ENCODE data around the gene S100A16.
"Not testable (repeated sequence)": the region's sequence is repeated elsewhere in the genome, so short reads cannot be mapped to it uniquely, and the experiment has no call there.

Gene S100A16, protein sequence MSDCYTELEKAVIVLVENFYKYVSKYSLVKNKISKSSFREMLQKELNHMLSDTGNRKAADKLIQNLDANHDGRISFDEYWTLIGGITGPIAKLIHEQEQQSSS

DNA sequence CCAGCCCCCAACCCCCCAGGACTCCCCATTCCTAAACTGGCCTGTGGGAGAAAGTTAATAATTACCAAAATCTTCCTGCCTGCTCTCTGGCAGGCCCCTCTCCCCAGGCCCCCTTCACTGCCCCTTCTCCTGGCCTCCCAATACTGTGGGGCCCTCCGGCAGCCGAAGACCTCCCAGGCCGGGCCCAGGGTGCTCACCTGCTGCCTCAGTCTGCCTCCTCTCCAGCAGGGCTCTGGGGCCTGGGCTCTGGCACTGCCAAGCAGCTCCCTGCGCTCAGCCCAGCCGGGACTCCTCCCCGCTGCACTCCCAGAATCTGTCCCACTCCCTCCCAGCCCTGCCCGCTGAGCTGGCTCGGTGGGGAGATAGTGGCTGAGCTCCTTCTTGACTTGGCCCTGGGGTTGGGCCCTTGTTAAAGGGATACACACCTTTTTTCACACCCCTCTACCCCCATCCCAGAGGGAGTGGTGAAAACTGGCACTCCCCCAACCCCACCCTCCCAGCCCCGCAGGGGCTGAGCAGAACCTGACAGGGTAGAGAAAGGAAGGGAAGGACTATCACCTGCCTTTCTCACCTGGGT, at the start of gene S100A16:
S100A16 (minus strand) TSS at position 383 of the 577 bp plus-strand sequence. CDS start 4,986 bp downstream, outside the sequence.
- no peak for DNase-seq

DNA sequence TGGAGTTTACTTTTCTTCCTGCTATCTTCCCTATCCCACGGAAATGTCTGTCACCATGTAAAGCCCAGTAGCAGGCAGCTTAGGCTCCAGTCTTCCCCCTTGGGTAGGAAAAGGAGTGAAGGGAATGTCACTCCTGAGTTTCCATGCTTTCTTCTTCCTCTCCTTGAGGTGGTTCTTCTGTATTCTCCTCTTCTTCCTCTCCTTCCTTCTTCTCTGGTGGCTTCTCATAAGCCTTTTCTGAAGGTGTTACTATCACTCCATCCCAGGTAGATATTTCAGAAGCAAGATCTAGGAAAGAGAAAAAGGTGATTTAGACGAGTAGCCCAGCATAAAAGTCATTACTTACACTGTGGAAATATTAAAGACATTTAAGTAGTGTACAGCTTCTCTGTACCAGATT, 49.3 kb upstream of the S100A16 start:
- DNase-seq = no peak

DNA sequence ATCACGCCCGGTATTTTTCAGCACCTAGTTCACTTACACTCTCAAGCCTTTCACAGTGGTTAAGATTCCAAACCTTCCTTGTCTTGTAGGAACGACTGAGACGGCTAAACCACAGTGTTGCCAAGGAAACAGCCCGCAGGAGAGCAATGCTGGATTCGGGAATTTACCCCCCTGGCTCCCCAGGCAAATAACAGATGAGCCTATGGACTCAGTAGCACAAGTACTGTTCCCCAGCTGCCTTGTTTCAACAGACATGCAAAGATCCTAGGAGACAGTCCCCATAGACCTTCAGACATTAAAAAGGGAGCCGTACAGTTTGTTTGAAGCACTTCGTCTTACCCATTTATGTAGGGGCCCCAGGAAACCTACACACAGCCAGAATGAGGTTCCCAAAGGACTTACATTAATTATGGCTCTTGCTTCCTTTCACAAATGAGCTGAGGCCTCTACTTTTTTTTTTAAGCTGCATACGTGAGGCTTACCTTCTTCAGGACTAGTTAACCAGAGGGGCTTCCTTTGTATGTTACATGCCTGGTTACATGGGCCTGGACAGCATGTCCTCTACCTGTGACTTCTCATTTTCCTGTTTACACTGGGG, 48.3 kb upstream of the S100A16 start:
- DNase-seq = no peak

GRCh38 chr1:153659656-153660055, 46.7 kb upstream of the S100A16 start:
- no peak for DNase-seq

GRCh38 chr1:153659175-153659534, 46.2 kb upstream of the S100A16 start:
- DNase-seq = no peak

DNA sequence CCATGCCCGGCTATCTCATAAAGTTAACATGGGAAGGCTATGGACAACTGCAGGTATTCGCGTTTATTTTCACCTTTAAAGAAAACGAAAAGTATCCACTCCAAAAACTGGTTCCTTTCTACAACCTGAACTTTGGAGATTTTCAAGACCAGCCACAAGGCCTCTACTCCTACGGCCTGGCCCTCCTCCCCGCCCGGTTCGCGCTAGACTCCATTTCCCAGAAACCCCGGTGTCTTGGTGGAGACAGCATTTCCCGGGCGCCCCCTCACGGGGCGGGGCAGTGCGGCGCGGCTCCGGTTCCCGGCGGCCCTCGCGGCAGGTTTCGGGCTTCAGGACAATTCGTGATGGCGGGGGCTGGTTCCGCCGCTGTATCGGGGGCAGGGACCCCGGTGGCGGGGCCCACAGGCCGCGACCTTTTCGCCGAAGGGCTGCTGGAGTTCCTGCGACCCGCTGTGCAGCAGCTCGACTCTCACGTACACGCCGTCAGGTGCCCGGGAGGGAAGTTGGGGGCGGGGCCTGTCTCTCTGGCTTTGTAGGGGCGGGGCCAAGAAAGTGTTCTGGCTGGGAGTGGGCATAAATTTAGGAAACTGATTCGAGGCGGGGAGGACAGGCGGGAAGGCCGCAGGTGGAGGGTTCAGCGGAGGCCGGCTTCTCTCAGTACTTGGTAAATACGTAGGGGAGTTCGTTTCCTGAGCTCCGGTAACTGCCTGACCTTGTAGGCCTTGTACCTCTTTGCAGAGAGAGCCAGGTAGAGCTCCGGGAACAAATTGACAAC, 45.6 kb upstream of the S100A16 start, which contains the start of gene SNAPIN:
SNAPIN (plus strand) TSS at position 304 of the 775 bp plus-strand sequence; CDS start at position 345, 41 bp downstream.
- peak; percentile 46 to 88 for DNase-seq

DNA sequence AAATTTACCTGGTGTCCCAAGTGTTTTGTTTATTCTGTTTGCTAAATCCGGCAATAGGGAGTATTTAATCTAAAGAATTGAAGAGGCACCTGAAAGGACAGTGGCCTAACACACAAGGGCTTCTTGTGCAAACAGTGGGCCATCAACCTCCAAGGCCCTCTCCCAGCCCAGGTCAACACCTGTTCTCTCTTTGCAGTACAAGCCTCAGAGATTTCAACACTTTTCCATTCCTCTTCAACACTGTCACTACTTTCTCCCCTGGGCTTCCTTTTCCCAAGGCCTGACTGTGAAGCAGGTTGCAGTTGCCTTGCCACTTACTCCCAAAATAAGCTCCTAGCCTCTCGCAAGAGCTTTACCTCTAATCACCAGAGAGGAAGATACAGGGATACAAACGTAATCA, 42.4 kb upstream of the S100A16 start:
- no peak for DNase-seq

GRCh38 chr1:153652805-153653500, 40.0 kb upstream of the S100A16 start:
- no peak for DNase-seq

GRCh38 chr1:153651771-153652170, 38.8 kb upstream of the S100A16 start:
- DNase-seq = no peak

GRCh38 chr1:153649863-153650235, 36.9 kb upstream of the S100A16 start:
- peak in 1 of 2 experiments; percentile 32 for DNase-seq

GRCh38 chr1:153649137-153649862, 36.4 kb upstream of the S100A16 start:
- no peak for DNase-seq

GRCh38 chr1:153648000-153648643, 35.2 kb upstream of the S100A16 start:
- DNase-seq = no peak

DNA sequence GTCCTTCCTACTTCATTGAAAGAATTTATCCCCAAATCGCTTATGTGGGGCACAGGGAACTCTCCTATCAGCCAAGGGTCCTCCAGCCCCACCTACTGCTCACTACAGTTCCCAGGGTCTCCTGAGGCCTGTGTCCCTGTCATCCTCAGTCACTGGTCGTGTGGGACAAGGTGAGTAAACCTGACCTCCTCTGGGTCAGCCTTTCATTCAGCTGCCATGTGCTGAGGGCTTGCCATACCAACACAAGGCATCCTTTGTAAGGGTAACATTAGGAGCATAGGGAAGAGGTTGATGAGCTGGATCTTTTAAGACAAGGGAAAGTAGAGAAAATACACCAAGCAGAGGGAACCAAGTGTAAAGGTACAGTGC, 34.4 kb upstream of the S100A16 start:
- DNase-seq = no peak

DNA sequence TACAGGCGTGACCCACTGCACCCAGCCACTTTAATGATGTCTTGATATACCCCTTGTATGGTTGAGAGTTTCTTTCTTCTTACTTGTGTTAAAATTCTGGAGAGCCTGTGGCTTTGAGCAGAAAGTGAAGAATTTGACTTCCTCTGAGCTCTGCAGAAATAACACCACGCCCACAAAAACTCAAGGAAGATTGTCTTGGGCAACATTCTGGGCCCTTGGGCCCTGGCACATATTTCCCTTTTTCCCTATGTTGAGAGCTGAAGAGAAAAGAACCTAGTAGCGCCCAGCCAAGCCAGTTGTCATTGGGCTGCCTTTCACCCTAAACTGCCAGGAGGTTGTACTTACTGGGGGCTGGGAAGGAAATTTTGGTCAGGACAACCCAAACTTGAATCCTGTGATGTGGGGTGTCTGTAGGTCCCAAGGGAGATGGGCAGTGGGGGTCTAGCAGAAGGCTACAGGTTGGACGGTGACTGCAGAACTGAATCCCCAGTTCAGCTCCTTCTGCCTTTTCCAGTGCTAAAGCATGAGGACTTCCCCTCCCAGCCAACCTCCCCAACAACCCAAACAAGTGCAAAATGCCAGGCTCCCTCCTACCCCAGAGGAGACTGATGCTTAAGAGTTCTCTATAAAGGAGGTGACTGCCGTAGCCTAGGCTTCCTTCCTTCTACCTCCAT, 33.9 kb upstream of the S100A16 start:
- no peak for DNase-seq

- no peak for DNase-seq
Measured at GRCh38 chr1:153643816-153644215, 30.9 kb upstream of the S100A16 start.

DNA sequence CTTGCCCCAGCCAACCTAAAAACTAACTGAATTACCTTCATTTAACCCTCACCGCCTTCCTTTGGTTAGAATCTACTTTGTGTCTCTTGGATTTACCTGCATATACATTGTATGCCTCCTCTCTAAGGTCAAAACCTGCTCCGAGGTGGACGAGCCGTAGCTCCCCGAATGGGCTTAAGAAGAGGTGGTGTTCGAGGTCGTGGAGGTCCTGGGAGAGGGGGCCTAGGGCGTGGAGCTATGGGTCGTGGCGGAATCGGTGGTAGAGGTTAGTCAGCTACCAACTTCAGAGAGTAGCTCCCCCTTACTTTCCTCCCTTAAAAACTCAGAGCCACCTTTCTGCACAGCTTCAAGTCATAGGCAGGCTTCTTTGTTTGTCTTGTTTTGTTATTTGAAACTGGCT, 30.2 kb upstream of the S100A16 start:
- DNase-seq = no peak

- no peak for DNase-seq
Measured at GRCh38 chr1:153642161-153642560, 29.2 kb upstream of the S100A16 start.

- DNase-seq = no peak
Measured at GRCh38 chr1:153640861-153641260, 27.9 kb upstream of the S100A16 start.

DNA sequence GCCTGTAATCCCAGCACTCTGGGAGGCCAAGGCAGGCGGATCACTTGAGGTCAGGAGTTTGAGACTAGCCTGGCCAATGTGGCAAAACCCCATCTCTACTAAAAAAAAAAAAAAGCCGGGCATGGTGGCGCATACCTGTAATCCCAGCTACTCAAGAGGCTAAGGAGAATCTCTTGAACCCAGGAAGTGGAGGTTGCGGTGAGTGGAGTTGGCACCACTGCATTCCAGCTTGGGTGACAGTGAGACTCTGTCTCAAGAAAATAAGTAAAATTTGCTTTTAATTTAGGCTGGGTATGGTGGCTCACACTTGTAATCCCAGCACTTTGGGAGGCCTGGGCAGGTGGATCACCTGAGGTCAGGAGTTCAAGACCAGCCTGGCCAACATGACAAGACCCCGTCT, 27.3 kb upstream of the S100A16 start:
- not testable (repeated sequence) for DNase-seq

DNA sequence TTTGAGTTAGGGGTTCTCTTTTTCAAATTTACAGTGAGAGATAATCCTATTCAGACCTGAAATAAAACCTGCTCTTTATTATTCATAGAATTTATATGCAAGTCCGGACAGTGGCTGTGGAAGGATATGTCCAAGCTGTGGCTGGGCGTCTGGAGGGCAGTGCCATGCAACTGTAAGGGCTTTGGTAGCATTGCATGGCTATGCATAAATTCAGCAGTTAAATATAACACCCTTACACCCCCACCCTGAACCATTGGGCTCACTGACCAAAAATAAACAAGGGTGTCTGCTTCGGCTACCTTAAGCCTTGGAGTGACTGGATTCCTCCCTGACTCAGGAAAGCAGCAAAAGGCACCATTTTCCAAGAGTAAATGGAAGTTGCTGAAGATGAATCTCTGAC, 26.3 kb upstream of the S100A16 start:
- DNase-seq = no peak

GRCh38 chr1:153638261-153638660, 25.3 kb upstream of the S100A16 start:
- DNase-seq = no peak

DNA sequence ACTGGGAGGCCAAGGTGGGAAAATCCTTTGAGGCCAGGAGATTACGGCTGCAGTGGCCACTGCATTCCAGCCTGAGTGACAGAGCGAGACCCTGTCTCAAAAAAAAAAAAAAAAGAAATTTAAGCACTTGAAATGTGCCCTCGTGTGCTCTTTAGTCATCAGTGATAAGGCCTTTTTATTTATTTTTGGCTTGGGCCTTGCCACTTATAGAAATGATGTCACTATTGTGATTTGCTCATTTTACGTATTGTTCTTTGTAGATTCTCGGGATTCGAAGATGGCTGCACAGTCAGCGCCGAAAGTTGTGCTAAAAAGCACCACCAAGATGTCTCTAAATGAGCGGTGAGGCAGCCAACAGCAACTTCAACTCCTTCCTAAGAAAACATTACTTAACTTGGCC, 23.4 kb upstream of the S100A16 start:
- DNase-seq = no peak

Data from cerebellar nuclear complex (tissue), 1 donor.